Skeletal muscle satellite cell (primary cell): ENCODE data around the gene LRP1B.
"Not testable (repeated sequence)": the region's sequence is repeated elsewhere in the genome, so short reads cannot be mapped to it uniquely, and the experiment has no call there.

ENCODE experiments used
- H3K27me3 ChIP-seq: 2 replicates; pipeline ENCODE4 v1.7.0; 2013; ENCODE audit warnings: low read length; ENCODE audit not compliant: control insufficient read depth, insufficient read depth
- H3K36me3 ChIP-seq: 2 replicates; pipeline ENCODE4 v1.7.0; 2013; ENCODE audit warnings: mild to moderate bottlenecking, control low read depth, low read length; ENCODE audit not compliant: insufficient read depth
- H3K4me1 ChIP-seq: 2 replicates; pipeline ENCODE4 v1.7.0; 2013; ENCODE audit warnings: low read length; ENCODE audit not compliant: control insufficient read depth, insufficient read depth
- H3K4me2 ChIP-seq: 2 replicates; pipeline ENCODE4 v1.7.0; 2013; ENCODE audit warnings: mild to moderate bottlenecking, low read length
- H3K4me3 ChIP-seq: 2 replicates; pipeline ENCODE4 v1.7.0; 2013; ENCODE audit warnings: low read length
- H3K9ac ChIP-seq: 2 replicates; pipeline ENCODE4 v1.7.0; 2013; ENCODE audit warnings: mild to moderate bottlenecking, low read depth, low read length, moderate library complexity
- H3K9me3 ChIP-seq: replicated peaks from 2 replicates; pipeline ENCODE4 v1.7.0; 2013; ENCODE audit warnings: mild to moderate bottlenecking, control low read depth, low read length

The LRP1B gene

DNA sequence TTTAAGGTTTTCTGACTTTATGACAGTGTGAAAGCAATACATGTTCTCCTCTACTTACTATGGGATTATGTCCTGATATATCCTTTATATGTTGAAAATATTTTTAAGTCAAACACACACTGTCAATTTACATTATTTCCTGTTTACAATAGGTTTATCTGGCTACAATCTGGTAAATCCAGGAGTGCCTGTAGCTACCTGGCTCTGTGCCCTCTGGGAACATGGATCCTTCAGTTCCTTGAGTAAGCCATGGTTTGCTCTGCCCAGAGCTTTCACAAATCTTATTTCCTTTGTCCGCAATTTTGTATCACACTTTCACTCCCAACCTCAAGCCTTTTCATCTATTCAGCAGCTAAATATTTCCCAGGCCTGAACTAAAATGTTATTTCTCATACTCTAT lies 1768.5 kb downstream of the LRP1B start:
- Histone ChIP-seq H3K9me3 (no peaks in the 10 kb centered on the region), H3K4me3 (no peak overlapping the region), H3K36me3 (no peaks in the 10 kb centered on the region), H3K9ac (no peak overlapping the region), H3K4me1 (no peaks in the 10 kb centered on the region), H3K27me3 (no peaks in the 10 kb centered on the region), H3K4me2 (no peak overlapping the region)

DNA sequence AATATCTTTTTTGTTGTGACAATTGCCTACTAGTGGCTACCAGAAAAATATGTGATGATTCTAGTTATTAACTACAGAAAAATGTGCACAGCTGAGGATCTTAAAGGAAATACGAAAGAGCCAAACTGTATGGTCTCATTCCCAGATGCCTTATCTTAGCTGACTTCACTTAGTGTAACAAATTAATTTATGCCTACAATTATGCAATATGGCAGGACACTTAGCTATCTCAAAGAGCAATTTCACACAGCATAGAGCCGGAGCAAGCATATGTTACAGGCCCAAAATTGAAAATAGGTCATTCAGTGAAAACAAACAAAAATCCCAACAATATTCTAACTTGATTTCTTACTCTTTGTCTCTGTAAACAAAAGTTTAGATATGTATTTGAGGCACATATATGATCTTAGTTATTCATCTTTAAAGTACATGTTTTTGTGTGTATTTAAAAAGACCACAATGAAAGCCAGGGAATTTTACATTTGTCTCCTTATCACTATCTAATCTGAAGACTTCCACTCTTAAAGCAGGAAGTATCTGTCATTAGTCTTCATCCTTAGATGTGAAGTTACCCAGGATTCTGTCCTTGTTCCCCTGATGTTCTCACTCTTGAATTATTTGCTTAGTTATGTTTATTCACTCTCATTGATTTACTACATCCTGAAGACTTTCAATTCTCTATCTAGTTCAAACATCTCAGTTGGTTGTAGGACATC lies 1771.6 kb downstream of the LRP1B start:
- Histone ChIP-seq H3K27me3 (no peaks in the 10 kb centered on the region), H3K4me2 (no peak overlapping the region), H3K4me1 (peaks cover under 1% of the 10 kb centered on the region), H3K4me3 (no peak overlapping the region), H3K36me3 (no peaks in the 10 kb centered on the region), H3K9ac (no peak overlapping the region), H3K9me3 (no peaks in the 10 kb centered on the region)

DNA sequence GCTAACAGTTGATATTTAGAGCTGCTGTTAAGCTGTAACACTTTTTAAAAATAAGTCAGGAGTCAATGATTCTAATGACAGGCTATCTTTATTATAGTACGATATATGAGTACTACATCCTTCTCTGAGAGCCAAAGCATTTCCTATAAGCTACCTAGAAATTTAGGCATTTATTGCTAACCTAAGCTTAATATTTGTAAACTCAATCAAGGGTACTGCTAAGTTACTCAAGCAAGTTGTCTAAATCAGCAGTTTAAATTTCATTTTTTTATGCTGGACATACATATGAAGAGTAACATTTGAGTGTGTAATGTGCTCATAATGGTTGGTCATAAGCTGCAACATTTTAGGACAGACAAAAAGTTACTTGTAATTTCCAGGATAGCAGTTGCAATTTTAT lies 1774.1 kb downstream of the LRP1B start:
- no peaks in the 10 kb centered on the region for H3K27me3 ChIP-seq
- no peak overlapping the region for H3K4me3 ChIP-seq
- no peaks in the 10 kb centered on the region for H3K36me3 ChIP-seq
- no peaks in the 10 kb centered on the region for H3K9me3 ChIP-seq
- no peak overlapping the region for H3K9ac ChIP-seq
- no peak overlapping the region for H3K4me2 ChIP-seq
- H3K4me1 ChIP-seq = peaks cover 6% of the 10 kb centered on the region

- H3K27me3 ChIP-seq = no peaks in the 10 kb centered on the region
- no peak overlapping the region for H3K4me2 ChIP-seq
- H3K9ac ChIP-seq = no peak overlapping the region
- no peak overlapping the region for H3K4me3 ChIP-seq
- H3K9me3 ChIP-seq = no peaks in the 10 kb centered on the region
- H3K4me1 ChIP-seq = peaks cover 6% of the 10 kb centered on the region
- no peaks in the 10 kb centered on the region for H3K36me3 ChIP-seq
Observed at GRCh38 chr2:140355511-140356090, 1775.2 kb downstream of the LRP1B start.

GRCh38 chr2:140354544-140354943 lies 1776.3 kb downstream of the LRP1B start:
- Histone ChIP-seq H3K4me3 (no peak overlapping the region), H3K9ac (no peak overlapping the region), H3K27me3 (no peaks in the 10 kb centered on the region), H3K9me3 (no peaks in the 10 kb centered on the region), H3K4me1 (peaks cover 6% of the 10 kb centered on the region), H3K36me3 (no peaks in the 10 kb centered on the region), H3K4me2 (no peak overlapping the region)

- no peaks in the 10 kb centered on the region for H3K9me3 ChIP-seq
- H3K4me2 ChIP-seq = no peak overlapping the region
- no peak overlapping the region for H3K9ac ChIP-seq
- no peaks in the 10 kb centered on the region for H3K36me3 ChIP-seq
- H3K4me1 ChIP-seq = peaks cover 6% of the 10 kb centered on the region
- H3K27me3 ChIP-seq = no peaks in the 10 kb centered on the region
- no peak overlapping the region for H3K4me3 ChIP-seq
Observed at GRCh38 chr2:140353541-140353940, 1777.3 kb downstream of the LRP1B start.

- Histone ChIP-seq H3K4me3 (no peak overlapping the region), H3K27me3 (no peaks in the 10 kb centered on the region), H3K4me2 (no peak overlapping the region), H3K9ac (no peak overlapping the region), H3K4me1 (peaks cover 6% of the 10 kb centered on the region), H3K36me3 (no peaks in the 10 kb centered on the region), H3K9me3 (no peaks in the 10 kb centered on the region)
Observed at GRCh38 chr2:140351692-140352091, 1779.1 kb downstream of the LRP1B start.

DNA sequence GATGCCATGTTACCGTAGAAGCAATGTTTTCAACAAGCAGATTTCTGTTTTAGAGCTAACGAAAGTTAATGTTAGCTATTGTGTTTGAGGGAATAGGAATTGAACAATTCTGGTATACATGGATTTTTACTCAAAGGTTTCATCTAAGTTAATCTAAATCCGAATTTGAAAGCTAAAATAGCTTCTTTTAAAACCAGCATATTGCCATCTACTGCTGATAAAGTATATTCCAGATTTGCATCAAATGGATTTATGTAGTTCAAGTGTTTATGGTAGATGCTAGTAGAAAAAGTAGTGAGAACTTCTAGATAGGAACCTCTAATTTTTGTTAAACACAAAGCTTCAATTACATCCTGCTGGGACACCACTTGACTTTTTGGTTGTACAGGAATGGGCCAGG lies 1781.1 kb downstream of the LRP1B start:
- Histone ChIP-seq H3K36me3 (no peaks in the 10 kb centered on the region), H3K9me3 (no peaks in the 10 kb centered on the region), H3K4me3 (no peak overlapping the region), H3K4me1 (peaks cover 6% of the 10 kb centered on the region), H3K9ac (no peak overlapping the region), H3K4me2 (no peak overlapping the region), H3K27me3 (no peaks in the 10 kb centered on the region)

DNA sequence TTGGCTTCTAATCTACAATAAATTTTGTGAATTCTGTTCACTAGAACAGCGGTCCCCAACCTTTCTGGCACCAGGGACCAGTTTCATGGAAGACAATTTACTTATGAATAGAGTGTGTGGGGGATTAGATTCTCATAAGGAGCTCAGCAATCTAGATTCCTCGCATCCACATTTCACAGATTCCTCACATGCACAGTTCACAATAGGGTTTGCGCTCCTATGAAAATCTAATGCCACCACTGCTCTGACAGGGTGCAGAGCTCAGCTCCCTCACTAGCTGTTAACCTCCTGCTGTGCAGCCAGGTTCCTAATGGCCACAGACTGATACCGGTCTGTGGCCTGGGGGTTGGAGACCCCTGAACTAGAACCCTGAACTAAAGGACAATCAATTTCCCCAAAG lies 1782.0 kb downstream of the LRP1B start:
- Histone ChIP-seq H3K27me3 (no peaks in the 10 kb centered on the region), H3K4me2 (no peak overlapping the region), H3K9me3 (no peaks in the 10 kb centered on the region), H3K4me3 (no peak overlapping the region), H3K36me3 (no peaks in the 10 kb centered on the region), H3K9ac (no peak overlapping the region), H3K4me1 (peaks cover 2% of the 10 kb centered on the region)

DNA sequence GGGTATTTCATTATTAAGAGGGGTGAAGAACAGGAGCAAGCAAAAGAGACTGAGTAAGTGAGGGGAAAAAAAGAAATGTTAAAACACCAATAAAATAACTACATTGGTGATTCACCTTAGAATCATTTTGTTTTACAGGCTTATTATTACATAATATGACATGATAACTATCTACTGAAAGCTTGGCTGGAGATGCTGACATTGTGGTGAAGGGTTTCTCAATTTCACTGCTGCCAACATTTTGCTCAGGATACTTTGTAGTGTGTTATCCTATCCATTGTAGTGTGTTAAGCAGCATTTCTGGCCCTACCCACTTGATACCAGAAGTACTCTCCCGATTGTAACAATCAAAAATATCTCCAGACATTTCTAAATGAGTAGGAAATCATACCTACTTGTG lies 1786.0 kb downstream of the LRP1B start:
- no peaks in the 10 kb centered on the region for H3K4me1 ChIP-seq
- H3K9ac ChIP-seq = no peak overlapping the region
- no peaks in the 10 kb centered on the region for H3K9me3 ChIP-seq
- no peaks in the 10 kb centered on the region for H3K36me3 ChIP-seq
- no peaks in the 10 kb centered on the region for H3K27me3 ChIP-seq
- H3K4me3 ChIP-seq = no peak overlapping the region
- no peak overlapping the region for H3K4me2 ChIP-seq

- not testable (repeated sequence) for H3K36me3 ChIP-seq, H3K9ac ChIP-seq, H3K27me3 ChIP-seq, H3K4me1 ChIP-seq, H3K4me3 ChIP-seq, H3K9me3 ChIP-seq, H3K4me2 ChIP-seq
Observed at GRCh38 chr2:140344266-140344665, 1786.5 kb downstream of the LRP1B start.

GRCh38 chr2:140338795-140339194 lies 1792.0 kb downstream of the LRP1B start:
- H3K36me3 ChIP-seq = no peaks in the 10 kb centered on the region
- H3K4me2 ChIP-seq = no peak overlapping the region
- no peak overlapping the region for H3K9ac ChIP-seq
- no peaks in the 10 kb centered on the region for H3K4me1 ChIP-seq
- H3K4me3 ChIP-seq = no peak overlapping the region
- no peaks in the 10 kb centered on the region for H3K9me3 ChIP-seq
- no peaks in the 10 kb centered on the region for H3K27me3 ChIP-seq
